Liver (tissue), 3 donors: ENCODE measurements around the gene ATXN3.

ENCODE experiments used
- CTCF ChIP-seq: fragments of 150-350 bp; IDR thresholded peaks from 2 replicates; pipeline ENCODE4 v1.5.1; 2017; ENCODE audit warnings: improper control_type of control experiment, low read depth, low read length; ENCODE audit not compliant: missing input control
- HNF4G ChIP-seq: IDR thresholded peaks from 2 replicates; pipeline ENCODE4 v1.6.1; 2016; ENCODE audit warnings: antibody characterized with exemption
- TAF1 ChIP-seq: conservative IDR thresholded peaks from 2 replicates; pipeline ENCODE4 v1.6.1; 2016; ENCODE audit warnings: antibody characterized with exemption, mild to moderate bottlenecking
- TF ChIP-seq, protein P1 (sequence below): IDR thresholded peaks from 2 replicates; pipeline ENCODE4 v1.6.1; 2016; ENCODE audit warnings: antibody characterized with exemption
- TF ChIP-seq, protein P2 (sequence below): IDR thresholded peaks from 2 replicates; pipeline ENCODE4 v1.6.1; 2016; ENCODE audit warnings: antibody characterized with exemption
- donor health status: healthy.
- donor health status: healthy.

DNA sequence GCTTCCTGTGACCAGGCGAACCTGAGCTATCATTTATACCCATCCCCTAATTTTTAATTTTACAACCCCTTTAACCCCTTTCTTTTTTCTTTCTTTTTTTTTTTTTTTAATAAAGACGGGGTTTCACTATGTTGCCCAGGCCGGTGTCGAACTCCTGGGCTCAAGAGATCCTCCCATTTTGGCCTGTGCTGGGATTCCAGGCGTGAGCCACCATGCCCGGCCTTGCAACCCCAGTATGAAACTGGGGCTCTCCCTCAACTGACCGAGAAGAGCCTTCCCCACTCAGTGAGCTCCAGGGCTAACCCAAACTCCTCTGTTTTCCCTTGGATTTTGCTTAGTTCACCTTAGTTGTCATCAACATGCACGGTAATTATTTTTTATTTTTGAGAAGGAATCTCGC is 16.4 kb upstream of the ATXN3 start:
- no peak for TF ChIP-seq CTCF
- no peak for TF ChIP-seq TAF1
- TF ChIP-seq, protein P1, sequence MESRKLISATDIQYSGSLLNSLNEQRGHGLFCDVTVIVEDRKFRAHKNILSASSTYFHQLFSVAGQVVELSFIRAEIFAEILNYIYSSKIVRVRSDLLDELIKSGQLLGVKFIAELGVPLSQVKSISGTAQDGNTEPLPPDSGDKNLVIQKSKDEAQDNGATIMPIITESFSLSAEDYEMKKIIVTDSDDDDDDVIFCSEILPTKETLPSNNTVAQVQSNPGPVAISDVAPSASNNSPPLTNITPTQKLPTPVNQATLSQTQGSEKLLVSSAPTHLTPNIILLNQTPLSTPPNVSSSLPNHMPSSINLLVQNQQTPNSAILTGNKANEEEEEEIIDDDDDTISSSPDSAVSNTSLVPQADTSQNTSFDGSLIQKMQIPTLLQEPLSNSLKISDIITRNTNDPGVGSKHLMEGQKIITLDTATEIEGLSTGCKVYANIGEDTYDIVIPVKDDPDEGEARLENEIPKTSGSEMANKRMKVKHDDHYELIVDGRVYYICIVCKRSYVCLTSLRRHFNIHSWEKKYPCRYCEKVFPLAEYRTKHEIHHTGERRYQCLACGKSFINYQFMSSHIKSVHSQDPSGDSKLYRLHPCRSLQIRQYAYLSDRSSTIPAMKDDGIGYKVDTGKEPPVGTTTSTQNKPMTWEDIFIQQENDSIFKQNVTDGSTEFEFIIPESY: no peak
- TF ChIP-seq, protein P2, sequence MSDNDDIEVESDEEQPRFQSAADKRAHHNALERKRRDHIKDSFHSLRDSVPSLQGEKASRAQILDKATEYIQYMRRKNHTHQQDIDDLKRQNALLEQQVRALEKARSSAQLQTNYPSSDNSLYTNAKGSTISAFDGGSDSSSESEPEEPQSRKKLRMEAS: no peak
- TF ChIP-seq HNF4G: no peak
